GM18909 (cell line): ENCODE results near the gene PGK1.
"Not testable (repeated sequence)": the region's sequence is repeated elsewhere in the genome, so short reads cannot be mapped to it uniquely, and the experiment has no call there.

Experiments used
- ATAC-seq: cut with Tn5 transposase; IDR thresholded peaks from one replicate; pipeline ENCODE4 v1.9.1; 2021; ENCODE audit warnings: mild to moderate bottlenecking; ENCODE audit not compliant: unreplicated experiment, poor library complexity

Gene PGK1

DNA sequence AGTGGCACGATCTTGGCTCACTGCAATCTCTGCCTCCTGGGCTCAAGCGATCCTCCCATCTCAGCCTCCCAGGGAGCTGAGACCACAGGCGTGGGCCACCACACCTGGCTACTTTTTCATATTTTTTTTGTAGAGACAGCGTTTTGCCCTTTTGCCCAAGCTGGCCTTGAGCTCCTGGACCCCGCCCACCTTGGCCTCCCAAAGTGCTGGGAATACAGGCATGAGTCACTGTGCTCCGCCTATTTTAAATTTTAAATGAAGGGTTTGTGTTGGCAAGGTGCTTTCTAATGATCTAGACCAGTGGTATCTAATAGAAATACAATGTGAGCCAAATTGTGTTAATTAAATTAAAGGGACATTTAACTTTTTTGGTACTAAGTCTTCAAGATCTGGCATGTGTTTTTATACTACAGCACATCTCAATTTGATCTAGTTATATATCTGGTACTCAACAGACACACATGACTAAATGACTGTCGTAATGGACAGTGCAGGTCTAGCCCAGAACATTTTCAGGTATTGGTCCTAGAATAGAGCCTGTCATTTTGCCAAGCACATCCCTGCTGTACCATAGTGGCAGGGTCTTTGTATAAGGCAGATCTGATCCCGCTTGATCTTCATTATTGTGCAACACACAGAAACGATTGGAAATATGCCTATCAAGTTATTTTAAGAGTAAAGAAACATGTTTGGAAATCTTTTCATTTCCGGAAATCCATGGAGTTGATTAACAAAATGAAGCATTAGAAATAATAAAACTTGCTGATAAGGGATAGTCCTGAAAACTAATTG, 7.3 kb downstream of the PGK1 start:
- no peak for ATAC-seq

DNA sequence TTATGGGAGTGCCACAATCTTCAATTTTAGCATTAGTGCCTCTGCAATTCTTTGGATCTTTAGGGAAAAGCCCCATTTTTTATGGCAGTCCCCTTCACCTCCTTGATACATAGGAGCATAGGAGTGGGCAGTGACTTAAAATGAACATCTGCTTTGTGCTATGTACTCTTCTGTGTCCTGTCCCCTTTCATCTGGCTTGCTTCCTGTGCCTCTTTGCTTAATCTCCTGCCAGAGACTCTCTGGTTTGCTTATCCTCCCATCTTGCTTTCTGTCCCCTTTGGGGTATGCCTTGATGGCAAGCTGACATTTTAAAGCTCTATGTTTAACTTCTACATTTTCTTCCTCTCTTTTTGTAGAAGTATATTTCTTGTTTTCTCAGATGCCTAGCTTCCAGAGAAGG, 12.3 kb downstream of the PGK1 start:
- ATAC-seq: no peak

DNA sequence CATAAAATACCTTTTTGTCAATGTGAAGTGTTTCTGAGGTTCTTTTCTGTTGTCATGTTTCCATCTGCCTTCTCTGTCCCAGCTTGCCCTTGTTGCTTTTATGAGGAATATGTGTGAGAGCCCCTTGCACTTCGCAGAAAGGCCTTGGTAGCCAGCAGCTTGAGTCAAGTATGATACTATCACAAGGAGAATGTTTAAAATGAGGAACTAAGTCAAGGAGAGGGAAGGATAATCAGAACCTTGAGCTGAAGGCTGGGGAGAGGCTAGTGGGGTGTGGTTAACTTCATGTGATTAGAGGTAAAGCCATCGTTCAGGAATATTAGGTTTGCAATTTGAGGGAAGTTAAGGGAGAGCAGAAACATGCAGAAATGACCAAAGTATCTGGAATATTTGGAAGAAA, 12.7 kb downstream of the PGK1 start:
- no peak for ATAC-seq

DNA sequence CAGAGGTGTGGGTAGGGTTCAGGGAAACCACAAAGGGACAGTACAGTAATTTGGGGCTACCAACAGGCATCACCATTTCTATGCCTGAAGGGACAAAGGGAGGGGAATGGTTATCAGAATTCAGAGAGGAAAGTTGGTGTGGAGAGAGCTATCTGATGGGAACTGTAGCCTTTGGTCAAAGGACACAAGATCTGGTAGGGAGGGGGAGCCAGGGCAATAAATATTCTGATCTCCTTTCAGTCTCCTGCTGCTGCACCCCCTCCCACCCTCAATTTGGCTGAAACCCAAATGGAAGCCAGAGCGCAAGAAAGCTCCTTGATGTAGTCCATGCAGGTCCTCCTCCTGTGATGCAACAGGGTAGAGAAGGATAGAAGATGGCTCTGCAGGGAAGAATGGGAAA, 14.6 kb downstream of the PGK1 start:
- no peak for ATAC-seq

DNA sequence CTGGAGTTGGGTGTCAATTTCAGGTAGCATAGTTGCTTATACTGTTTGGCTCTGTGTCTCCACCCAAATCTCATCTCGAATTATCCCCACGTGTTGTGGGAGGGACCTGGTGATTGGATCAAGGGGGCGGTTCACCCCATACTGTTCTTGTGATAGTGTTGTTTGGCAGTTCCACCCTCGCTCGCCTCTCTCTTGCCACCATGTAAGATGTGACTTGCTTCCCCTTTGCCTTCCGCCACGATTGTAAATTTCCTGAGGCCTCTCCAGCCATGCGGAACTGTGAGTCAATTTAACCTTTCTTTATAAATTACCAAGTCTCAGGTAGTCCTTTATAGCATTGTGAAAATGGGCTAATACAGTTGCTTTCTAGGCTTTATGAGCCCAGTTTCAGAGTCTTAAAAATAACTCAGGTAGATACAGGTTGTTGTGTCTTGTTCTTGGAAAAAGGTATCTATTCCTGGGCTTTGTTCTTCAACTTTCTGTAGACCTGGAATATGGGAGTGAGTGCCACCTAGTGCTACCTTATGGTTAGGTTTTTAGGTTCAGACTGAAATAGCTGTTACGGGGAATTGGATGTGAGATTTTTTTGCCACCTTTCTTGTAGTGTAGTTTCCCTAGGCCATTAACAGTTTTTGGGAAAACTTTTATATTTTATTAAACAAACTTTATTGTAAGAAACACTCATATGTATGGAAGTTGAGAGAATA, 15.6 kb downstream of the PGK1 start:
- no peak for ATAC-seq

DNA sequence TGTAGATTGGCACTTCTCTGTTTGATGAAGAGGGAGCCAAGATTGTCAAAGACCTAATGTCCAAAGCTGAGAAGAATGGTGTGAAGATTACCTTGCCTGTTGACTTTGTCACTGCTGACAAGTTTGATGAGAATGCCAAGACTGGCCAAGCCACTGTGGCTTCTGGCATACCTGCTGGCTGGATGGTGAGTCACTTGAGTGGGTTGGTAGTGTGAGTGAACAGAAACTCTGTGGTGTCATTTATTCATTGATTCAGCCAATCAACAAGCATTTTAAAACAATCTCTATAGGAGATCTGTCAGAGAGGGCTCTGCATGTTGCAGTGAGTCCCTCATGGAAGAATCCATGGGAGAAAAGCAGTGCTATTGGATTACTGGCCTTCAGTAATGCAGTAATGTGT, 19.1 kb downstream of the PGK1 start:
- no peak for ATAC-seq

DNA sequence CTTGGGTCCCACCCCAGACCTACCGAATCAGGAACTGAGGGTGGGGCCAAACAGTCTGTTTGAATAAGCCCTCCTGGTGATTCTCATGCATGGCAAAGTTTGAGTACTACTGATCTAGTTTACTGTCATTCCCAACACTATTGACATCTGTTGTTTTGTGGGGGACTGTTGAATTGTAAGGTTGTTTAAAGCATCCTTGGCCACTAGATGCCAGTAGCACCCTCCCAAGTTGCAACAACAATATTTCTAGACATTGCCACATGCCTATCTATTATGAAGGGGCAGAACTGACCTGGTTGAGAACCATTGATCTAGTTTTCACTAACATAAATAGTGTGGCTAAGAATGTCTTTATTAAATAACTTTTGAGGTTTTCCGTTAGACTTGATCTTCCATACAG, 20.3 kb downstream of the PGK1 start:
- ATAC-seq: no peak

DNA sequence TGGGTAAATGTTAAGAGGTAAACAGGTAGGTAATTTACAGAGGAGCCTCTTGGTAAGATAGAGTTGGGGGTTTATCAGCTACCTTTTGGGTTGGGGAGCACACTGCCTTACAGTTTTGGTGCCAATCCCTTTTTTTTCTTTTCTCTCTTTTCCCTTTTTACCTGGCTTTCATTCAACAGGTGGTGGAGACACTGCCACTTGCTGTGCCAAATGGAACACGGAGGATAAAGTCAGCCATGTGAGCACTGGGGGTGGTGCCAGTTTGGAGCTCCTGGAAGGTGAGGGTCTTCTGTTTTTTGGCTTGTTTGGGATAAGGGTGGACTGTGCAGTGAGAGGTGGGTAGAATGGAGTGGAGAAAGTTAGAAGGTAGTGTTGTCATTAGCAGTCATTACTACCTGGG, 21.1 kb downstream of the PGK1 start:
- no peak for ATAC-seq

DNA sequence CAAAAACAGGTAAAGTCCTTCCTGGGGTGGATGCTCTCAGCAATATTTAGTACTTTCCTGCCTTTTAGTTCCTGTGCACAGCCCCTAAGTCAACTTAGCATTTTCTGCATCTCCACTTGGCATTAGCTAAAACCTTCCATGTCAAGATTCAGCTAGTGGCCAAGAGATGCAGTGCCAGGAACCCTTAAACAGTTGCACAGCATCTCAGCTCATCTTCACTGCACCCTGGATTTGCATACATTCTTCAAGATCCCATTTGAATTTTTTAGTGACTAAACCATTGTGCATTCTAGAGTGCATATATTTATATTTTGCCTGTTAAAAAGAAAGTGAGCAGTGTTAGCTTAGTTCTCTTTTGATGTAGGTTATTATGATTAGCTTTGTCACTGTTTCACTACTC, 21.7 kb downstream of the PGK1 start:
- not testable (repeated sequence) for ATAC-seq

DNA sequence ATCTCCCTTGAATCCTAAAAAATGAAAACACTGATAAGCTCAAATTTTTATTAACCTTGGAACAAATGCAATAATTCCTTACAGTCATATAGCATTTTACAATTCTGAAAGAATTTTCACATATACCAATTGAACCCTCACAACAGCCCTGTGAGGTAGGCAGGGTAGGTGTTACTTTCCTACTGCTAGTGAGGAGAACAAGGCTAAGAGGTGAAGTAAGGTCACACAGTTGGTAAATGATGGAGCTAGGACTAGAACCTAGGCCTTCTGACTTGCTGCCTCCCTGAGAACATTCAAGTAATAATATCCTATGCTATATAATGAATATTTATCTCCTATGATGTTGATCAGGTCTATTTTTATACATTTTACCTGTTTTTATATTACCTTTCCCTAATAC, 25.7 kb downstream of the PGK1 start:
- no peak for ATAC-seq

DNA sequence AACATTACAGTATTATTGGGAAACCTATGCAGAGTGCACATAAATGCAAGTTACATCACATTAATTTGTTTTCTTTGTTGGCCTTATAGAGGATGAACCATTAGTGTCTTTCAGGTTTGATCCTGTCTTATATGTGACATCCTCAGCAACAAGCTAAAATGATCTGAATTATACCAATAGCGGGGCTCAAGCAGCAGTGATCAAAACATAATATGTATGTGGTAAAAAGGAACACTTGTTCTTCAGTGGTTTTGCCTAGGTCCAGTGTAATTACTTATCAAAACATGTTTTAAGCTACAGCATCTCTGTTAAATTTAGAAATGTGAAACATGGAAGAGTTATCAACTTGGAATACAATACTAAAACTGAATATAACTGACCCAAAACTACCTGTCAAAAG, 26.3 kb downstream of the PGK1 start:
- no peak for ATAC-seq

DNA sequence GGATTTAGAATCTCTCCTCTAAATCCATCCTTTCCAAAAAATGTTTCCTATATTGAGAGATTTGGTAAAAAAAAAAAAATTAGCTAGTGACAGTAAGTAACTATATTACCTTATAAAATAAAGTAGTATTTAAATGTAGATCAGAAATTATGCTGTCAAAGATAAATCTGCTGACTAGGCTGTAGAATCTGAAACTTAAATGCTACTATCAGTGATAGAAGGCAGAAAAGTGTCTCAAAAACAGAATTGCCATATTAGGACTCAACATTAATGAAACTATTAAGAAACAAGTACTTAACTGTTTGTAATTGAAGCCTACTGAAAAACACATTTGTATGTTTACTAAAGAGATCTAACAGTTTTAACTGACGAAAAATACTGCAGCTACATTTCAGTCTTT, 27.1 kb downstream of the PGK1 start:
- ATAC-seq: no peak

DNA sequence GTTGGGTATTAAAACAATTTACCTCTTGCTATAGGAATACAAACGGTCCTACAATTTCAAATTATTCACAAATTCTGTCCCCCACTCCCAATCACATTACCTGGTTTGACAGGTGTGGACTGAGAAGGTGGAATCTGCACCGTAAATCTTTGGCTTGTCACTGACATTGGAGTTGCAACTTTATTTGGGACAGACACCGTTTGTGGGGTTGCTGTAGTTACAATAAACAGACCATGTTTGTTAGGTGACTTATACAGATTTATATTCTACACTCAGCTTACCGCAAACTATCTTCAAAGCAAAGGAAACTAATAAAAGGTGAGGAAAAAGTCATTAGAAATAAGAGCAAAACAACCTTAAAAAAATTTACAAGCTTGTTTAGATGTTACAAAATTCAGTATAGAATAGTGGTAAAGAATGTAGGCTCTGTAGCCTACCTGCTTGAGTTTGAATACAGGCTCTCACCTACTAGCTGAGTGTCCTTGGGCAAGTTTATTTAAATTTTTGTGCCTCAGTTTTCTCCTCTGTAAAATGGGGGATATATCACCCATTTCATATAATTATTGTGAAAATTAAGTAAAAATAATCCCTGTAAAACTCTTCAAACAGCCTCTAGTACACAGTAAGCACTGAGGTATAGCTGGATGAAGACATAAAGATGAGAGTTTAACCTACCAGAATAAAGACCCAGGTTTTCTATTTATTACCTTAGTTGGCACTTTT, 29.4 kb downstream of the PGK1 start:
- no peak for ATAC-seq

DNA sequence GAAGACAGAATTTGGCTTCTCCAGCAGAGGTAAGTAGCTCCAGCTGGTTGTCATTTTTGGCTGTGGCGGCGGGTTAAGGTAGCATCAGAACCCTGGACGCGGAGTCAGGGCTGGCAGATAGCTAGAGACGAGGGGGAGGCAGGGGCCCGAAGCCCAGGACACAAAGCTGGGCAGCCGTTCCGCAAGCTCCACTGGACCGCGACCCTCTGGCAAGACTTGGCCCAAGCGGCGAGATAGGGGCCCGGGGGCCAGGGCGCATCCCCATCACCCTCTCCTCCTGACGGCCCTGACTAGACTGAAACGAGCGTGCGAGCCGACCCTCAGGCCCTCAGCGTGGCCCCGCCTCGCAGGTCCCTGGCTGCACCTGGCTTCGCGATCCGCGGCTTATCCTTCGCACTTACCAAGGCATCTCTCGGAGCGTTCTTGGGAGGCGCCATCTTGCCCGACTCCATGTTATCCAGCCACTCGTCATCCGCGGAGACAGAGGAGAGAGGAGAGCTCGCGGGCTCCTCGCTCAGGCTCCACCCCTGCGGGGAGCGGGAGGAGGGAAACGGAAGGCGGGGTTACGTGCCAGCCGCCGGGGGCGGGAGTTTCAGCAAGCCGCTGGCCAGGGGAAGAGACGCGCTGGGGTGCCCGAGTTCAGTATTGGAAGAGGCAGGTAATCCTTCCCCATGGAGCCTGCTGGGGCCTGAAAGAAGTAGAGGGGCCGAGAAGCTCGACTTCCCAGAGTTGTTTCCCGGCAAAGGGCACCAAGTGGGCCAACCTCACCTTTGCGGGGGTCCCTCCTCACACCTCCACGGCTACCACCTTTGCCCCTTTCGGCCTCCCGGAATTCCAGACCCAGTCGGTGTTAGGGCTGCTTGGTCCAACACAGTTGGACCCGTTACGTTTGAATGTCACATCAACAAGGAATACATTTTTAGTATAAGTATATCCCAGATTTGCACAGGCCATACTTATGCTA, 35.4 kb downstream of the PGK1 start, which contains the start of gene TAF9B:
Gene TAF9B (minus strand): TSS at position 491 of the 964 bp plus-strand sequence. CDS start 39 bp downstream, at position 452.
- peak; percentile 97 for ATAC-seq

DNA sequence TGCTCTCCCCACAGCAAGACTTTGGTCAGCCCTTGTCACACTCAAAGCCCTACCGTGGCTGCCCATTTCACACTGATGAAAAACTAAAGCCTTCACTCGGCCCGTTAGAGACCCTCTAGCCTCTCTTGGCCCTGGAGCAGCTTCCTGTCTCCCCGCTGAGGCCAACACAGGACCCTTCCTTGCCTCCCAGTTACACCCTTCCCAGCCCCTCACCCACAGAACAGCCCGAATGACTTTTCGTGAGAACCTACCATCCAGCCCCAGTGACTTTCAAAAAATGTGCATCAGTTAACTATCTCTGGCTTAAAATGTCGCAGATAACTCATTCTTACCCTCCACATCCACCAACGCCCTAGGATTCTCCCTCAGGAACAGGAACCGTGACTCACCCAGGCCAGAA, 36.2 kb downstream of the PGK1 start:
- no peak for ATAC-seq

DNA sequence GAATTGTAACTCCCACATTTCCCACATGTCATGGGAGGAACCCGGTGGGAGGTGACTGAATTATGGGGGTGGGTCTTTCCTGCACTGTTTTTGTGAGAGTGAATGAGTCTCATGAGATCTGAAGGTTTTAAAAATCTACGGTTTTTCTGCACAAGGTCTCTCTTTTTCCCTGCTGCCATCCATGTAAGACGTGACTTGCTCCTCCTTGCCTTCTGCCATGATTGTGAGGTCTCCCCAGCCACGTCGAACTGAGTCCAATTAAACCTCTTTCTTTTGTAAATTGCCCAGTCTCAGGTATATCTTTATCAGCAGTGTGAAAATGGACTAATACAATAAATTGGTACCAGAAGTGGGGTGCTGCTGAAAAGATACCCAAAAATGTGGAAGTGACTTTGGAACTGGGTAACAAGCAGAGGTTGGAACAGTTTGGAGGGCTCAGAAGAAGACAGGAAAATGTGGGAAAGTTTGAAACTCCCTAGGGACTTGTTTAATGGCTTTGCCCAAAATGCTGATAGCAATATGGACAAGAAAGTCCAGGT, 43.0 kb downstream of the PGK1 start:
- not testable (repeated sequence) for ATAC-seq

DNA sequence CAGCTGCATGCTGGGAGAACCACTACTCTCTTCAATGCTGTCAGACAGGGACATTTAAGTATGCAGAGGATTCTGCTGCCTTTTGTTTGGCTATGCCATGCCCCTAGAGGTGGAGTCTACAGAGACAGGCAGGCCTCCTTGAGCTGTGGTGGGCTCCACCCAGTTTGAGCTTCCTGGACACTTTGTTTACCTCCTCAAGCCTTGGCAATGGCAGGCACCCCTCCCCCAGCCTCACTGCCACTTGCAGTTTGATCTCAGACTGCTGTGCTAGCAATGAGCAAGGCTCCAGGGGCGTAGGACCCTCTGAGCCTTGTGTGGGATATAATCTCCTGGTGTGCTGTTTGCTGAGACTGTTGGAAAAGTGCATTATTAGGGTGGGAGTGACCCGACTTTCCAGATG, 53.3 kb downstream of the PGK1 start:
- ATAC-seq: not testable (repeated sequence)

DNA sequence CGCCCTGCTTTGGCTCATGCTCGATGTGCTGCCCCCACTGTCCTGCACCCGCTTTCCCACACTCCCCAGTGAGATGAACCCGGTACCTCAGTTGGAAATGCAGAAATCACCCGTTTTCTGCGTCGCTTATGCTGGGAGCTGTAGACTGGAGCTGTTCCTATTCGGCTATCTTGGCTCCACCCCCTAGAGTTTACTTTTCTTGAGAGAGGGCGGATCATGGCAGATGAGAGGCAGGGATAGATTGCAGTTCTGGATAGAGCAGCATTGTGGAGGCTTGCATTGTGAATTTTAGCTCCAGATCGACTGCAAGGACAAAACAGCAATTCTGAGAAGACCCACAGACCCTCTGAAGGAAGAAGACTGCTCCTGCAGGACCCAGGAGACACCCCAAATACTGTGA, 53.8 kb downstream of the PGK1 start:
- not testable (repeated sequence) for ATAC-seq

DNA sequence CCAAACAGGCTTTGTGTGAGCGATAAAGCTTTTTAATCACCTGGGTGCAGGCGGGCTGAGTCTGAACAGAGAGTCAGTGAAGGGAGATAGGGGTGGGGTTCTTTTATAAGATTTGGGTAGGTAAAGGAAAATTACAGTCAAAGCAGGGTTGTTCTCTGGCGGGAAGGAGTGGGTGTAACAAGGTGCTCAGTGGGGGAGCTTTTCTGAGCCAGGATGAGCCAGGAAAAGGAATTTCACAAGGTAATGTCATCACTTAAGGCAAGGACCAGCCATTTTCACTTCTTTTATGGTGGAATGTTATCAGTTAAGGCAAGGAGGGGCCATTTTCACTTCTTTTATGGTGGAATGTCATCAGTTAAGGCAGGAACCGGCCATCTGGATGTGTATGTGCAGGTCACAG, 56.7 kb downstream of the PGK1 start:
- not testable (repeated sequence) for ATAC-seq

DNA sequence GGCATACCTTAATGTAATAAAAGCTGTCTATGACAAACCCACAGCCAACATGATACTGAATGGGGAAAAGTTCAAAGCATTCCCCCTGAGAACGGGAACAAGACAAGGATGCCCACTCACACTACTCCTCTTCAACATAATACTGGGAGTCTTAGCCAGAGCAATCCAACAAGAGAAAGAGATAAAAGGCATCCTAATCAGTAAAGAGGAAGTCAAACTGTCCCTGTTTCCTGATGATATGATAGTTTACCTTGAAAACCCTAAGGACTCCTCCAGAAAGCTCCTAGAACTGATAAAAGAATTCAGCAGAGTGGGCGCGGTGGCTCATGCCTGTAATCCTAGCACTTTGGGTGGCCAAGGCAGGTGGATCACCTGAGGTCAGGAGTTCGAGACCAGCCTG, 59.1 kb downstream of the PGK1 start:
- ATAC-seq: not testable (repeated sequence)
